ENCODE data around the gene CFAP58.

- TF ChIP-seq CTCF (IDR thresholded peaks at IDR 0.05) (no peak), POLR2A (IDR thresholded peaks at IDR 0.05) (no peak)
Measured at GRCh38 chr10:104492329-104492940, 138.8 kb downstream of the CFAP58 start.
